SU-DHL-6 (cell line): ENCODE measurements around the gene ASTN2.

Experiments used
- CTCF ChIP-seq: fragments of 200-600 bp; sonication (generic); IDR thresholded peaks from one replicate; pipeline ENCODE4 v1.5.1; 2017; ENCODE audit warnings: antibody characterized with exemption, mild to moderate bottlenecking, low read length, moderate library complexity; ENCODE audit not compliant: insufficient read depth, poor library complexity, severe bottlenecking
- EZH2phosphoT487 ChIP-seq: fragments of 200-600 bp; sonication (generic), shearing (Covaris generic); conservative IDR thresholded peaks from 2 replicates; pipeline ENCODE4 v1.6.1; 2018; ENCODE audit warnings: mild to moderate bottlenecking, antibody characterized with exemption, low read length, moderate library complexity, mixed read lengths

- TF ChIP-seq CTCF (no peak), EZH2phosphoT487 (no peak)
Measured at GRCh38 chr9:116515541-116515940, 899.3 kb downstream of the ASTN2 start.
